ENCODE measurements around the gene DAB1.

The DAB1 gene

GRCh38 chr1:57423656-57424211, at the start of gene DAB1:
Gene DAB1 (minus strand): TSS chr1:57424060. CDS start chr1:57291030, 133,030 bp downstream.
- no peak for DNase-seq

GRCh38 chr1:57473448-57473847, 49.6 kb upstream of the DAB1 start:
- DNase-seq = no peak

- no peak for DNase-seq
Measured at GRCh38 chr1:57471995-57472394, 48.1 kb upstream of the DAB1 start.

- DNase-seq = no peak
Measured at GRCh38 chr1:57470036-57470435, 46.2 kb upstream of the DAB1 start.

GRCh38 chr1:57468641-57469523, 45.0 kb upstream of the DAB1 start:
- DNase-seq = no peak

- DNase-seq = no peak
Measured at GRCh38 chr1:57467830-57468229, 44.0 kb upstream of the DAB1 start.

GRCh38 chr1:57464756-57465155, 40.9 kb upstream of the DAB1 start:
- DNase-seq = no peak

- no peak for DNase-seq
Measured at GRCh38 chr1:57463343-57463742, 39.5 kb upstream of the DAB1 start.

- DNase-seq = no peak
Measured at GRCh38 chr1:57461405-57461804, 37.5 kb upstream of the DAB1 start.

- DNase-seq = no peak
Measured at GRCh38 chr1:57451516-57451915, 27.7 kb upstream of the DAB1 start.

- DNase-seq = no peak
Measured at GRCh38 chr1:57450981-57451380, 27.1 kb upstream of the DAB1 start.

- DNase-seq = no peak
Measured at GRCh38 chr1:57447551-57447950, 23.7 kb upstream of the DAB1 start.

- no peak for DNase-seq
Measured at GRCh38 chr1:57443004-57443403, 19.1 kb upstream of the DAB1 start.

- no peak for DNase-seq
Measured at GRCh38 chr1:57440096-57440495, 16.2 kb upstream of the DAB1 start.

GRCh38 chr1:57431400-57431799, 7.5 kb upstream of the DAB1 start:
- no peak for DNase-seq

- DNase-seq = no peak
Measured at GRCh38 chr1:57424231-57425027, 569 bp upstream of the DAB1 start.

- no peak for DNase-seq
Measured at GRCh38 chr1:57423135-57423655, 665 bp downstream of the DAB1 start.

GRCh38 chr1:57422271-57423134, 1.4 kb downstream of the DAB1 start:
- DNase-seq = no peak

- DNase-seq = no peak
Measured at GRCh38 chr1:57421806-57422205, 2.1 kb downstream of the DAB1 start.

GRCh38 chr1:57420981-57421785, 2.7 kb downstream of the DAB1 start:
- no peak for DNase-seq

GRCh38 chr1:57418971-57419370, 4.9 kb downstream of the DAB1 start:
- no peak for DNase-seq

GRCh38 chr1:57411262-57411661, 12.6 kb downstream of the DAB1 start:
- DNase-seq = no peak

Data from NCI-H774 (cell line).